Measurements from ENCODE around the gene MPL.

The MPL gene

GRCh38 chr1:43306688-43307457 is 30.7 kb upstream of the MPL start:
- no peak for DNase-seq

- no peak for DNase-seq
Observed at GRCh38 chr1:43307458-43308158, 30.0 kb upstream of the MPL start.

GRCh38 chr1:43308635-43309404 is 28.8 kb upstream of the MPL start:
- no peak for DNase-seq

GRCh38 chr1:43309405-43310025 is 28.1 kb upstream of the MPL start:
- no peak for DNase-seq

GRCh38 chr1:43311521-43311920 is 26.1 kb upstream of the MPL start:
- no peak for DNase-seq

GRCh38 chr1:43312212-43312623 is 25.4 kb upstream of the MPL start:
- DNase-seq, result no peak

- DNase-seq, result no peak
Observed at GRCh38 chr1:43312663-43313515, 24.7 kb upstream of the MPL start.

GRCh38 chr1:43313771-43314170 is 23.8 kb upstream of the MPL start:
- DNase-seq, result no peak

GRCh38 chr1:43314233-43314632 is 23.4 kb upstream of the MPL start:
- no peak for DNase-seq

- no peak for DNase-seq
Observed at GRCh38 chr1:43315481-43315880, 22.1 kb upstream of the MPL start.

- DNase-seq, result no peak
Observed at GRCh38 chr1:43315963-43316737, 21.5 kb upstream of the MPL start.

- DNase-seq, result no peak
Observed at GRCh38 chr1:43316738-43317520, 20.7 kb upstream of the MPL start.

GRCh38 chr1:43317817-43318471 is 19.7 kb upstream of the MPL start:
- no peak for DNase-seq

- no peak for DNase-seq
Observed at GRCh38 chr1:43318831-43319230, 18.8 kb upstream of the MPL start.

- DNase-seq, result no peak
Observed at GRCh38 chr1:43319288-43319687, 18.3 kb upstream of the MPL start.

- no peak for DNase-seq
Observed at GRCh38 chr1:43319766-43320165, 17.9 kb upstream of the MPL start.

- DNase-seq, result no peak
Observed at GRCh38 chr1:43321331-43321891, 16.2 kb upstream of the MPL start.

- no peak for DNase-seq
Observed at GRCh38 chr1:43322506-43322905, 15.1 kb upstream of the MPL start.

GRCh38 chr1:43324810-43325209 is 12.8 kb upstream of the MPL start:
- no peak for DNase-seq

- no peak for DNase-seq
Observed at GRCh38 chr1:43325381-43325780, 12.2 kb upstream of the MPL start.

Data from T1000 (cell line).